EH (cell line): ENCODE measurements around the gene DGCR6L.
"Not testable (repeated sequence)": the region's sequence is repeated elsewhere in the genome, so short reads cannot be mapped to it uniquely, and the experiment has no call there.

Experiments
- DNase-seq: peaks from one replicate; pipeline ENCODE4 v3.0.0-alpha.2; 2015; ENCODE audit warnings: low read depth

Gene DGCR6L

DNA sequence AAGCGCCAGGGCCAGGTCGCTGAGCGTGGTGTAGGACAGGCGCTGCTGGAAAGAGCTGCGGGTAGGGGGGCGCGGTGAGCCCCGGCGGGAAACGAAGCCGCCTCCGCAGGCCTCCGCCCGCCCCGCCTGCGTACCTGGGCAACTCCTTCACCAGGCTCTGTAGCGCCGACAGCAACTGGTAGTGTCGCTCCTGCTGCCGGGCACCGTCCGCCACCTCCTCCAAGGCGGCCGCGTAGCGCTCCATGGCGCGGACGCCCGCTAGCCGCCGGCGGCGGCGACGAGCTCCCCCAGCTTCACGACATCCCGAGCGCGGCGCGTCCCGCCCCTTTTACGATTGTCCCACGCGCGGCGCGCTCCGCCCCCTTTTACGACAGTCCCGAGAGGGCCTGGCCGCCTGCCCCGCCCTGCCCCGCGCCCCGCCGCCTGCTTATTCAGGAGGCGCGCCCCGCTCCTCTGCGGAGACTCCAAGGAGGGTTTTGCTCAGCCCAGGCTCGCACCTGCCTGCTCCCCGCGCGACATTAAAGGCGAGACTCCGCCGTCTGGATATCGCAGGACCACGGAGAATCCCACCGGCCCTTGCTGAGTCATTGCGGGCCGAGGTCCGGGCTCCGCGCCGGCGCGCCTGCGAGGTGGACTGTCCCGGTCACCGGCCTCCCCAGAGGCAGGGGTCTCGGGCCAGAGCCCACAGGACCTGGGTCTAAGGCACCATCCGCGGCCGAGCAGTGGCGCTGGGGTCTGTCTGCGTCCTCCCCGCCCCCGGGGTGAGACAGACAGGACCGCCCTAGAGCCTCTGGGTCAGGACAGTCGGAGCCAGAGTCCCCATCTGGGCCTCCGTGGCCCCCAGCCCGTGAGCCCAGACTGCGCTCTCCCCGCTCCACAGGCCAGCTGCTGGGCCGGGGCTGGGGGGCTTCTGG lies at the start of gene DGCR6L:
Gene DGCR6L, minus strand, starts transcription at position 316 of the 914 bp plus-strand sequence. Its CDS starts 72 bp downstream, at position 244.
- DNase-seq: peak; percentile 89

DNA sequence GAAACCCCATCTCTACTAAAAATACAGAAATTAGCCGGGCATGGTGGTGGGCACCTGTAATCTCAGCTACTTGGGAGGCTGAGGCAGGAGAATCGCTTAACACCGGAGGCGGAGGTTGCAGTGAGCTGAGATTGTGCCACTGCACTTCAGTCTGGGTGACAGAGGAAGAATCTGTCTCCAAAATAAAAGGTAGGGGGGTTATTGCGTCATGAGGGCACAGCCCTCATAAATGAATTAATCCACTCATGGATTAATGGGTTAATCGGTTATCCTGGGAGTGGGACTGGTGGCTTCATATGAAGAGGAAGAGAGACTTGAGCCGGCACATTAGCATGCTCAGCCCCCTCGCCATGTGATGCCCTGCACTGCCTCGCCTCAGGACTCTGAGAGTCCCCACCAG lies 49.0 kb upstream of the DGCR6L start:
- DNase-seq: not testable (repeated sequence)

DNA sequence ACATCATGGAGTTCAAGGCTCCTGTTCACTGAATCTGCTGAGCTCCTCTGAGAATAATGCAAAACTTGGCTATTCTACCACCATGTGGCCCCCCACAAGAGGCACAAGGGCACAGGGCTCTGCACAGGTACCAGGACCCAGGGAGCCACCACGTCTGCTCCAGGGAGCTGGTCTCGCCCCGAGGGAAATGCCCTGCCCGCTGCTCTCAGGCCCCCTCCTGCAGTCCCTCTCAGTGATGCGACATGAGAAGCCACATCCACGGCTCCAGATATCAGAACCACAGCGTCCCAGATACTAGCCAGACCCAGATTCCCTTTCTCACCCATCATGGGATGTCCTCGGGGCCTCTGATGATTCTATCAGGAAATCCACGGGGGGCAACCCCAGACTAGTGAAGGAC lies 47.0 kb upstream of the DGCR6L start:
- not testable (repeated sequence) for DNase-seq

DNA sequence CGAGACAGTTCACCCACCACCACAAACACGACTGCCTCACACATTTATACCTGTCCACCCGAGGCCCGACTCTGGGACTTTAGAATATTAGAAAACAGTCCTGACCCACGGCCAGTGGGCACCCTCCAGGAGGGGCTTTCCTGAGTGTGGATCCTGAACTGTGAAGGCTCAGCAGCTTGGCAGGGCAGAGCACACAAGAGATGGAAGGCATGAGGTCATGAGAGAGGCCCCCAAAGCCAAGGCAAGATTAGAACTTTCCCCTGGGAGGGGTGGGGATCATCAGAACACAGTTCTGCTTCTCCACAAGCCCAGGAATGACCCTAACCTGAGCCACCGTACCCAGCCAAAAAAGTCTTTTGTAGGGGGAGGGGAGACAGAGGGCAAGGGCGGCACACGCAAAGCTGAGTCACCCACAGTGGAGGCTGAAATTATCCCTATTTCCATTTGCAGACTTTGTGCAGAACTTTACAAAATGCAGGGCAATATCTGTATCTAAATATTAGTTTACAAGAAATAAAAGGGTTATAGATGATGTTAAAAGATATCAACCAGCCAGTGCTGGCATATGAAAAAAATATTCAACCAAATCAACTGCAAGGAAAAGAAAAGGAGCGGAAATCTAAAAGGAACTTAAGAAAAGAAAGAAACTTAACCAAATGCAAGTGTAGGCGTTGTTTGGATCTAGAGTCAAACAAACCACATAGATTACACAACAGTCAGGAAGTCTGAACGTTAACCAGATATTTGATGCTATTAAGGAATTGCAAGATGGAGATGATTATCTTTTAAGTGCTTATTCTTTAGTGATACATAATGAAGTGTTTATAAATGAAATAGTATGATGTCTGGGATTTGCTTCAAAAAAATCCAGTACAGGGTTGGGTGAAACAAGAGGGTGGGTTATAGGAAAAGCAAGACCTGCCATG lies 44.7 kb upstream of the DGCR6L start:
- peak; percentile 39 for DNase-seq

DNA sequence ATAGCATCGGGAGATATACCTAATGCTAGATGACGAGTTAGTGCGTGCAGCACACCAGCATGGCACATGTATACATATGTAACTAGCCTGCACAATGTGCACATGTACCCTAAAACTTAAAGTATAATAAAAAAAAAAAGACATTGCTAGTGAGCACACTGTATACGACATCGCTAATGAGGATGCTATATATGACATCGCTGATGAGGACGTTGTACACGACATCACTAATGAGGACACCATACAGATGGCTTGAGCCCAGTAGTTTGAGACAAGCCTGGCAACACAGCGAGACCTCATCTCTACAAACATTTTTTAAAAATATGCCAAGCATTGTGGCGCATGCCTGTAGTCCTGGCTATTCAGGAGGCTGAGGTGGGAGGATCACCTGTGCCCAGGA lies 42.5 kb upstream of the DGCR6L start:
- DNase-seq: not testable (repeated sequence)

DNA sequence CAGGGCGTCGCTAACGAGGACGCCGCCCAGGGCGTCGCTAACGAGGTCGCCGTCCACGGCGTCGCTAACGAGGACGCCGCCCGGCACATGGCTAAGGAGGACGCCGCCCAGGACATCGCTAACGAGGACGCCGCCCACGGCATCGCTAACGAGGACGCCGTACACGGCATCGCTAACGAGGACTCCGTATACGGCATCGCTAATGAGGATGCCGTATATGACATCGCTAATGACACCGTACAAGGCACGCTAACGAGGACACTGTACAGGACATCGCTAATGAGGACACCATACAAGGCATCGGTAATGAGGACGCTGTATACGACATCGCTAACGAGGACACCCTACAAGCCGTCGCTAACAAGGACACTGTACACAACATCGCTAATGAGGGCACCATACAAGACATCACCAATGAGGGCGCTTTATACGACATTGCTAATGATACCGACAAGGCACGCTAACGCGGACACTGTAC lies 41.9 kb upstream of the DGCR6L start:
- DNase-seq: not testable (repeated sequence)

DNA sequence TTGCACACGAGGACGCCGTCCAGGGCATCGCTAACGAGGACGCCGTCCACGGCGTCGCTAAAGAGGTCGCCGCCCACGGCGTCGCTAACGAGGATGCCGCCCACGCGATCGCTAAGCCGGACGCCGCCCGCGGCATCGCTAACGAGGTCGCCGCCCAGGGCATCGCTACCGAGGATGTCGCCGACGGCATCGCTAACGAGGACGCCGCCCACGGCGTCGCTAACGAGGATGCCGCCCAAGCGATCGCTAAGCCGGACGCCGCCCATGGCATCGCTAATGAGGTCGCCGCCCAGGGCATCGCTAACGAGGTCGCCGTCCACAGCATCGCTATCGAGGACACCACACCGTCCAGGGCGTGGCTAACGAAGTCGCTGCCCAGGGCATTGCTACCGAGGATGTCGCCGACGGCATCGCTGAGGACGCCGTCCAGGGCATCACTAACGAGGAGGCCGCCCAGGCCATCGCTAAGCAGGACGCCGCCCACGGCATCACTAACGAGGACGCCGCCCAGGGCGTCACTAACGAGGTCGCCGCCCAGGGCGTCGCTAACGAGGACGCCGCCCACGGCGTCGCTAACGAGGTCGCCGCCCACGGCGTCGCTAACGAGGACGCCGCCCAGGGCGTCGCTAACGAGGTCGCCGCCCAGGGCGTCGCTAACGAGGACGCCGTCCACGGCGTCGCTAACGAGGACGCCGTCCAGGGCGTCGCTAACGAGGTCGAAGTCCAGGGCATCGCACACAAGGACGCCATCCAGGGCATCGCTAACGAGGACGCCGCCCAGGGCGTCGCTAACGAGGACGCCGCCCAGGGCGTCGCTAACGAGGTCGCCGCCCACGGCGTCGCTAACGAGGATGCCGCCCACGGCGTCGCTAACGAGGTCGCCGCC lies 41.2 kb upstream of the DGCR6L start:
- not testable (repeated sequence) for DNase-seq

DNA sequence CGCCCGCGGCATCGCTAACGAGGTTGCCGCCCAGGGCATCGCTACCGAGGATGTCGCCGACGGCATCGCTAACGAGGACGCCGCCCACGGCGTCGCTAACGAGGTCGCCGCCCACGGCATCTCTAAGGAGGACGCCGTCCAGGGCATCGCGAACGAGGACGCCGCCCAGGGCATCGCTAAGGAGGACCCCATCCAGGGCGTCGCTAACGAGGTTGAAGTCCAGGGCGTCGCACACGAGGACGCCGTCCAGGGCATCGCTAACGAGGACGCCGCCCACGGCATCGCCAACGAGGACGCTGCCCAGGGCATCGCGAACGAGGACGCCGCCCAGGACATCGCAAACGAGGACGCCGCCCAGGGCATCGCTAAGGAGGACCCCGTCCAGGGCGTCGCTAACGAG lies 40.4 kb upstream of the DGCR6L start:
- DNase-seq: not testable (repeated sequence)

DNA sequence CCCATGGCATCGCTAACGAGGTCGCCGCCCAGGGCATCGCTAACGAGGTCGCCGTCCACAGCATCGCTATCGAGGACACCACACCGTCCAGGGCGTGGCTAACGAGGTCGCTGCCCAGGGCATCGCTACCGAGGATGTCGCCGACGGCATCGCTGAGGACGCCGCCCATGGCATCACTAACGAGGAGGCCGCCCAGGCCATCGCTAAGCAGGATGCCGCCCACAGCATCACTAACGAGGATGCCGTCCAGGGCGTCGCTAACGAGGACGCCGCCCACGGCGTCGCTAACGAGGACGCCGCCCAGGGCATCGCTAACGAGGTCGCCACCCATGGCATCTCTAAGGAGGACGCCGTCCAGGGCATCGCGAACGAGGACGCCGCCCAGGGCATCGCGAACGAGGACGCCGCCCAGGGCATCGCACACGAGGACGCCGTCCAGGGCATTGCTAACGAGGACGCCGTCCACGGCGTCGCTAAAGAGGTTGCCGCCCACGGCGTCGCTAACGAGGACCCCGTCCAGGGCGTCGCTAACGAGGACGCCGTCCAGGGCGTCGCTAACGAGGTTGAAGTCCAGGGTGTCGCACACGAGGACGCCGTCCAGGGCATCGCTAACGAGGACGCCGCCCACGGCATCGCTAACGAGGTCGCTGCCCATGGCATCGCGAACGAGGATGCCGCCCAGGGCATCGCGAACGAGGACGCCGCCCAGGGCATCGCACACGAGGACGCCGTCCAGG lies 38.8 kb upstream of the DGCR6L start:
- not testable (repeated sequence) for DNase-seq

DNA sequence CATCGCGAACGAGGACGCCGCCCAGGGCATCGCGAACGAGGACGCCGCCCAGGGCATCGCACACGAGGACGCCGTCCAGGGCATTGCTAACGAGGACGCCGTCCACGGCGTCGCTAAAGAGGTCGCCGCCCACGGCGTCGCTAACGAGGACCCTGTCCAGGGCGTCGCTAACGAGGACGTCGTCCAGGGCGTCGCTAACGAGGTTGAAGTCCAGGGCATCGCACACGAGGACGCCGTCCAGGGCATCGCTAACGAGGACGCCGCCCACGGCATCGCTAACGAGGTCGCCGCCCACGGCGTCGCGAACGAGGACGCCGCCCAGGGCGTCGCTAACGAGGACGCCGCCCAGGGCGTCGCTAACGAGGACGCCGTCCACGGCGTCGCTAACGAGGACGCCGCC lies 38.1 kb upstream of the DGCR6L start:
- not testable (repeated sequence) for DNase-seq

DNA sequence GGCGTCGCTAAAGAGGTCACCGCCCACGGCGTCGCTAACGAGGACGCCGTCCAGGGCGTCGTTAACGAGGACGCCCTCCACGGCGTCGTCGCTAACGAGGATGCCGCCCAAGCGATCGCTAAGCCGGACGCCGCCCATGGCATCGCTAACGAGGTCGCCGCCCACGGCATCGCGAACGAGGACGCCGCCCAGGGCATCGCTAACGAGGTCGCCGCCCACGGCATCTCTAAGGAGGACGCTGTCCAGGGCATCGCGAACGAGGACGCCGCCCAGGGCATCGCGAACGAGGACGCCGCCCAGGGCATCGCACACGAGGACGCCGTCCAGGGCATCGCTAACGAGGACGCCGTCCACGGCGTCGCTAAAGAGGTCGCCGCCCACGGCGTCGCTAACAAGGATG lies 37.0 kb upstream of the DGCR6L start:
- not testable (repeated sequence) for DNase-seq

DNA sequence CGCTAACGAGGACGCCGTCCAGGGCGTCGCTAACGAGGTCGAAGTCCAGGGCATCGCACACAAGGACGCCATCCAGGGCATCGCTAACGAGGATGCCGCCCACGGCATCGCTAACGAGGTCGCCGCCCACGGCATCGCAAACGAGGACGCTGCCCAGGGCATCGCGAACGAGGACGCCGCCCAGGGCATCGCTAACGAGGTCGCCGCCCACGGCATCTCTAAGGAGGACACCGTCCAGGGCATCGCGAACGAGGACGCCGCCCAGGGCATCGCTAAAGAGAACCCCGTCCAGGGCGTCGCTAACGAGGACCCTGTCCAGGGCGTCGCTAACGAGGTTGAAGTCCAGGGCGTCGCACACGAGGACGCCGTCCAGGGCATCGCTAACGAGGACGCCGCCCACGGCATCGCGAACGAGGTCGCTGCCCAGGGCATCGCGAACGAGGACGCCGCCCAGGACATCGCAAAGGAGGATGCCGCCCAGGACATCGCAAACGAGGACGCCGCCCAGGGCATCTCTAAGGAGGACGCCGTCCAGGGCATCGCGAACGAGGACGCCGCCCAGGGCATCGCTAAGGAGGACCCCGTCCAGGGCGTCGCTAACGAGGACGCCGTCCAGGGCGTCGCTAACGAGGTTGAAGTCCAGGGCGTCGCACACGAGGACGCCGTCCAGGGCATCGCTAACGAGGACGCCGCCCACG lies 36.2 kb upstream of the DGCR6L start:
- not testable (repeated sequence) for DNase-seq

DNA sequence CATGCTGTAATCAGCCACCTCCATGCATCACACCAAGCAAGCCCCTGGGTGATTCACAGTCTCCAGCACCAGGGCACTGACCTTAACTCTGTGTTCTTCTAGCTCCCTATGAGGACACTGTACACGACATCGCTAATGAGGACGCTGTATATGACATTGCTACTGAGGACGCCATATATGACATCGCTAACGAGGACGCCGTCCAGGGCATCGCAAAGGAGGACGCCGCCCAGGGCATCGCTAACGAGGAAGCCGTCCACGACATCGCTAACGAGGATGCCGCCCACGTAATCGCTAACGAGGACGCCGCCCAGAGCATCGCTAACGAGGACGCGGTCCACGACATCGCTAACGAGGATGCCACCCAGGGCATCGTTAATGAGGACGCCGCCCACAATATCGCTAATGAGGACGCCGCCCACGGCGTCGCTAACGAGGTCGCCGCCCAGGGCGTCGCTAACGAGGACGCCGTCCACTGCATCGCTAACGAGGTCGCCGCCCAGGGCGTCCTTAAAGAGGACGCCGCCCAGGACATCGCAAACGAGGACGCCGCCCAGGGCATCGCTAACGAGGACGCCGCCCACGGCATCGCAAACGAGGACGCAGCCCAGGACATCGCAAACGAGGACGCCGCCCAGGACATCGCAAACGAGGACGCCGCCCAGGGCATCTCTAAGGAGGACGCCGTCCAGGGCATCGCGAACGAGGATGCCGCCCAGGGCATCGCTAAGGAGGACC lies 34.5 kb upstream of the DGCR6L start:
- DNase-seq: no peak

DNA sequence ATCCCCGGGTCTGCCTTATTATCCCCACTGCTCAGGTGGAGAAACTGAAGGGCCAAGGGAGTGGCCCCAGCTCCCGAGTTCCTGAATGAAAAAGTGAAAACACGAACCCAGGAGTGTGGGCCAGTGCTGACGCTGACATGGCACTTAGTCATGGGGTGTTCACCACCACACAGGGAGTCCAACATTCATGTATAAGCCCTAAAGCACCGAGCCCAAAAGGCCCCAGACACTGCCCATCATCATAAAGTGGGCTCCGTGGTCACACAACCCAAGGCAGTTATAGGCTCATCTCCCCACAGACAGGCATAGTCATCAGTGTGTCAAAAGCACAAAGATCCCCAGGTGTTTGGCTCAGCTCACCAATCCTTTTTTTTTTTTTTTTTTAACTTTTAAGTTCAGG lies 32.7 kb upstream of the DGCR6L start:
- not testable (repeated sequence) for DNase-seq

DNA sequence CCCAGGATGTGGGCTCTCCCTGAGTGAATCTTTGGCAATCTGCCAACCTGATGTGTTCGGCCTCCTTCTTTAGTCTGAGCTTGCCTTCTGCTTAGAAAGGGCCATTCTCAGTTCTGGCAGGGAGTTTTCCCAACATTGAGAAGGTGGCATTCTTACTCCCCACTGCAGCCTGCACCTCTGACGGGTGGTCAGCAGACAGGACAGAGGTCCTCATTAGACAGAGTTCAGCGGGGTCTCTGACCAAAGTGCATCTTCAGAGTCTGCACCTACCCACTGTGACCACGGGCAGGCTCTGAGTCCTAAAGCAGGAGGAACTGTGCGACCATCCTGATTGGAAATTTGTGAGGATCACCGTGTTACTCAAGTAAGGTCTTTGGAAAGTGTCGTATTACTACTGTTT lies 26.7 kb upstream of the DGCR6L start:
- not testable (repeated sequence) for DNase-seq

DNA sequence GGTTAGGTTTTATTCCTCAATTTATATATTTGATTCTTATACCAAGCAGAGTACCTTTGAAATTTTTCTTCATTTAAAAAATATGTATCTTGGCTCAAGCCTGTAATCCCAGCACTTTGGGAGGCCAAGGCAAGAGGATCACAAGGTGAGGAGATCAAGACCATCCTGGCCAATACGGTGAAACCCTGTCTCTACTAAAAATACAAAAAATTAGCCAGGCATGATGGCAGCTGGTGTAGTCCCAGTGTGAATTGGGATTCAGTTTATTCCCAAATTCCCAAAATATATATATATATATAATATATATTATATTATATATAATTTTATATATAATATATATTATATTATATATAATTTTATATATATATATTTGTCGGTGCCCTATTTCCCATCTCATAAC lies 18.4 kb upstream of the DGCR6L start:
- not testable (repeated sequence) for DNase-seq

DNA sequence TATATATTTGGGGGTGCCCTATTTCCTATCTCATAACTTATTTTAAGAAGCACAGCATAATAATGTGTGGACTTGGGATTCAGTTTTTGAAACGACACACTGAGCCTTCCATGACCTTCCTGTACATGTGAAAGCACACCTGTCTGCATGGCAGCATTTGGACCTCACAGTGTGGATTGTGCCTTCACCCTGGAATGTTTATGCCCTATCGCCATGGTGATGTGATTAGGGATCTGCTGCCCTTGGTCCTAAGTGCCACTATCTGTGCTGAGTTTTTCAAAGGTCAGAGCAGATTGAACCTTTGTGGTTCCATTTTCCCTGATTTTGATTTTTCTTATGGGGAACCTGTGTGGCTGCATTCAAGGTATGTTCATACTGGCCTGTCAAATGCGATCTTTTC lies 17.9 kb upstream of the DGCR6L start:
- DNase-seq: not testable (repeated sequence)

DNA sequence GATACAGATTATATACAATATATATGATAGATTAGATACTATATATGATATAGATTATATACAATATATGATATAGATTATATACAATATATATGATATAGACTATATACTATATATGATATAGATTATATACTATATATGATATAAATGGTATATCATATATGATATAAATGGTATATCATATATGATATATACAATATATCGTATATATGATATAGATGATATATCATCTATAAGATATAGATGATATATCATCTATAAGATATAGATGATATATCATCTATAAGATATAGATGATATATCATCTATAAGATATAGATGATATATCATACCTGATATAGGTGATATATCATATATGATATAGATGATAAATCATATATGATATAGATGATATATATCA lies 16.7 kb upstream of the DGCR6L start:
- DNase-seq: not testable (repeated sequence)

DNA sequence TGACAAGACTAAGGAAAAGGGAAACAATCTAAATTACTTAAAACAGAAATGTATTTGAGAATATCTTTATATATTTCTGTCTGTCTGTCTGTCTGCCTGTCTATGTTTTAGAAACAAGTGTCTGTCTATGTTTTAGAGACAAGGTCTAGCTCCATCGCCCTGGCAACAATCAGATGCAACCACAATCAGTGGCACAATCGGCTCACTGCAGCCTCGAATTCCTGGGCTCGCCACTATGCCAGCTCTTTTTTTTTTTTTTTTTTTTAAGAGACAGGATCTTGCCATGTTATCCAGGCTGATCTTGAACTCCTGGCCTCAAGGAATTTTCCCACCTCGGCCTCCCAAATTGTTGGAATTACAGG lies 8.7 kb upstream of the DGCR6L start:
- peak; percentile 18 for DNase-seq
